WERI-Rb-1 (cell line): ENCODE measurements around the gene RASEF.

ENCODE experiments used
- DNase-seq: peaks from one replicate; pipeline ENCODE4 v3.0.0-alpha.2; 2020
- H3K27ac ChIP-seq: fragments of 250-450 bp; sonication (Bioruptor Pico); 2 replicates; pipeline ENCODE4 v1.5.1; 2020; ENCODE audit warnings: mild to moderate bottlenecking, moderate library complexity
- H3K27me3 ChIP-seq: fragments of 250-450 bp; sonication (Bioruptor Pico); 2 replicates; pipeline ENCODE4 v1.5.1; 2021; ENCODE audit warnings: mild to moderate bottlenecking, low read depth, moderate library complexity; ENCODE audit not compliant: insufficient read depth, severe bottlenecking
- H3K36me3 ChIP-seq: fragments of 250-450 bp; sonication (Bioruptor Pico); 2 replicates; pipeline ENCODE4 v1.5.1; 2020; ENCODE audit warnings: mild to moderate bottlenecking, moderate library complexity
- H3K4me3 ChIP-seq: 2 replicates; pipeline ENCODE4 v1.5.1; 2011; ENCODE audit warnings: low read depth, mild to moderate bottlenecking, control low read depth, low read length
- H3K9me3 ChIP-seq: fragments of 250-450 bp; sonication (Bioruptor Pico); 2 replicates; pipeline ENCODE4 v1.5.1; 2021; ENCODE audit warnings: mild to moderate bottlenecking, moderate library complexity; ENCODE audit not compliant: severe bottlenecking
- CTCF ChIP-seq: IDR thresholded peaks from 2 replicates; pipeline ENCODE4 v1.5.1; 2011; ENCODE audit warnings: low read depth, mild to moderate bottlenecking, control low read depth, inconsistent platforms, low read length

RASEF gene

DNA sequence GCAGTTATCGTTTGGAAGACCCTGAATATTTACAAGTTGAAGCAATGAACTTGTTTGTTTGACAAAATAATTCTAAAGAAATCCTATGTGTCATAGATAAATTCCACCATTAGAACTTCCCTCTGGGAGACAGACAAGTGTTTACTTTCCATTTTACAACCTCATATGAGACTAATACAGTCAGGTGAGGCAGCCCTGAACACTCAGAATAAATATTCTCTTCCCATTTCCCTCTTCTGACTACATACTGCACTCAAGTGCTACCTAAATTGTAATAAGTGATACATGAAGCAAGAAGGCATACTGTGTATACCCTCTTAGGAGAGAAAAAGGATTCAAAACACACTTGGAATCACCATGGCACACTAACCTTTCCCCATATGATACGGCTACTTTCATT lies 6.8 kb downstream of the RASEF start:
- Histone ChIP-seq H3K4me3 (no peak overlapping the region), H3K27me3 (no peaks in the 10 kb centered on the region), H3K36me3 (no peaks in the 10 kb centered on the region), H3K9me3 (no peaks in the 10 kb centered on the region), H3K27ac (no peak overlapping the region)
- DNase-seq, result no peak
- no peak for TF ChIP-seq CTCF

GRCh38 chr9:83047839-83048775 lies 14.8 kb downstream of the RASEF start:
- no peaks in the 10 kb centered on the region for H3K9me3 ChIP-seq
- H3K36me3 ChIP-seq, result no peaks in the 10 kb centered on the region
- DNase-seq, result no peak
- H3K27ac ChIP-seq, result no peak overlapping the region
- no peak for TF ChIP-seq CTCF
- H3K4me3 ChIP-seq, result no peak overlapping the region
- no peaks in the 10 kb centered on the region for H3K27me3 ChIP-seq

DNA sequence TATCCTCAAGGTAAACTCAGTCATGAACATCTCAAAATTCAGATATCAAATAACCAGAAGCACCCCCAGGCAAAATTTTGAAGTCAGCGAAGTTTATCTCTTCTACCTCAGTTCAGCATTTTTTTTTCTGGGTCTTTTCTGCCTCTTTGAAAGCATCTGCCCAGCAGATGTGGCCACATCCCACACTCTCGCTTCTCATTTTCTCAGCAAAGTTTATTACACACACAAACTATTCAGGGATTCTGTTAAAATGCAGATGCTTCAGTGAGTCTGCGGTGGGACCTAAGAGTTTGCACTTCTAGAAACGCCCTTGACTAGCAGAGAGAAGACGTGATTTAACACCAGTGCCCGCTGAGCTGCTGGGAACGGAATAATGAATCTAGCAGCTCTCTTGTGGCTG lies 19.3 kb downstream of the RASEF start:
- no peaks in the 10 kb centered on the region for H3K36me3 ChIP-seq
- no peak for TF ChIP-seq CTCF
- no peak for DNase-seq
- no peaks in the 10 kb centered on the region for H3K27me3 ChIP-seq
- no peak overlapping the region for H3K4me3 ChIP-seq
- no peaks in the 10 kb centered on the region for H3K9me3 ChIP-seq
- H3K27ac ChIP-seq, result no peak overlapping the region

DNA sequence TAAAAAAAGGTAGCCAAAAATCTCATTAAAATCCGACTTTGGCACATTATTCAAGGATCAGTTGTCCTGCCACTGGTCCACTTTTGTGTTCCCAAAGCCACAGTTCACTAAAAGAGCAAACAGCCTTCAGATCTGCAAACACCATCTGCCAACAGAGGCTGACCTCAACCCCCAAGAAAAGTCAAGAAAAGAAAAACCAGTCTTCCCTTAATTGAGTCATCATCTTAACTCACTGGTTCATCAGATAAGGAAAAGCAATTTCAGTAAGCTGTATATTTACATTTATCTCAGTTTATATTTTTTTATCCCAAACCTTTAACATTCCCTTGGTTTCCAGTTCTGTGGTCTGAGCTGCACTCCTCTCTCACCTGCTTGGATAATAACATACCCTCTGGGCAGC lies 21.2 kb downstream of the RASEF start:
- no peak for TF ChIP-seq CTCF
- DNase-seq, result no peak
- Histone ChIP-seq H3K4me3 (no peak overlapping the region), H3K36me3 (no peaks in the 10 kb centered on the region), H3K27ac (no peak overlapping the region), H3K9me3 (no peaks in the 10 kb centered on the region), H3K27me3 (no peaks in the 10 kb centered on the region)

GRCh38 chr9:83039303-83039702 lies 23.6 kb downstream of the RASEF start:
- no peaks in the 10 kb centered on the region for H3K27me3 ChIP-seq
- H3K9me3 ChIP-seq, result no peaks in the 10 kb centered on the region
- H3K4me3 ChIP-seq, result no peak overlapping the region
- no peak for TF ChIP-seq CTCF
- no peak for DNase-seq
- H3K27ac ChIP-seq, result no peak overlapping the region
- no peaks in the 10 kb centered on the region for H3K36me3 ChIP-seq

- no peak for DNase-seq
- no peaks in the 10 kb centered on the region for H3K9me3 ChIP-seq
- H3K27ac ChIP-seq, result no peak overlapping the region
- H3K27me3 ChIP-seq, result no peaks in the 10 kb centered on the region
- no peaks in the 10 kb centered on the region for H3K36me3 ChIP-seq
- TF ChIP-seq CTCF, result no peak
- no peak overlapping the region for H3K4me3 ChIP-seq
Measured at GRCh38 chr9:83036043-83036442, 26.9 kb downstream of the RASEF start.
